Breast epithelium (tissue), 4 donors: ENCODE results near the gene TFAM. TPM values are rescaled to one million over a fixed set of nuclear protein-coding genes. Genes with fewer than 3 reads are reported as not detected.
A peak's percentile ranks its signal among the peaks of the same experiment; 100 is the strongest.

Source experiments
- DNase-seq, 2 donors: peaks; one replicate each; pipeline ENCODE4 v3.0.0-alpha.2; 2019; ENCODE audit warnings: low spot score in 2 of 2
- H3K27ac ChIP-seq, 2 donors: fragments of 200-600 bp; sonication (generic) in 1 of 2; one replicate each; pipeline ENCODE4 v1.5.1; 2016 to 2019; ENCODE audit warnings: mild to moderate bottlenecking in 1 of 2
- H3K27me3 ChIP-seq, 2 donors: fragments of 200-600 bp; sonication (generic) in 1 of 2; one replicate each; pipeline versions ENCODE4 v1.5.1 to v1.6.0; 2017 to 2019; ENCODE audit warnings: control low read depth in 1 of 2, mild to moderate bottlenecking in 1 of 2
- H3K36me3 ChIP-seq: fragments of 200-600 bp; one replicate; pipeline ENCODE4 v1.5.1; 2019
- H3K4me1 ChIP-seq, 2 donors: fragments of 200-600 bp; sonication (generic); one replicate each; pipeline ENCODE4 v1.5.1; 2016 to 2019; ENCODE audit warnings: control low read depth in 1 of 2
- H3K4me3 ChIP-seq, 3 donors: fragments of 200-600 bp; sonication (generic); 1 replicate in 2 of 3; 2 replicates in 1 of 3; pipeline ENCODE4 v1.5.1; 2016 to 2019; ENCODE audit warnings: mild to moderate bottlenecking in 3 of 3, moderate library complexity in 2 of 3
- H3K9me3 ChIP-seq, 2 donors: fragments of 200-600 bp; sonication (generic) in 1 of 2; one replicate each; pipeline ENCODE4 v1.5.1; 2016 to 2019; ENCODE audit warnings: control low read depth in 1 of 2
- CTCF ChIP-seq, 3 donors: fragments of 450-650 bp; IDR thresholded peaks; one replicate each; pipeline ENCODE4 v1.5.1; 2016 to 2017; ENCODE audit warnings: antibody characterized with exemption in 3 of 3, mild to moderate bottlenecking in 3 of 3, moderate library complexity in 3 of 3
- POLR2A ChIP-seq: fragments of 450-650 bp; IDR thresholded peaks from one replicate; pipeline ENCODE4 v1.6.1; 2016; ENCODE audit warnings: antibody characterized with exemption, mild to moderate bottlenecking, moderate library complexity
- POLR2AphosphoS5 ChIP-seq, 3 donors: sonication (generic); formaldehyde crosslinking; IDR thresholded peaks; one replicate each; pipeline ENCODE4 v1.6.1; 2017; ENCODE audit warnings: antibody characterized with exemption in 3 of 3
- intact Hi-C: fragments of 100-400 bp; cut with DNase I; formaldehyde crosslinking; loops from one replicate; pipeline ENCODE4 v1.15.1; 2023; ENCODE audit warnings: low total_unique reads
- total RNA-seq, 3 donors: library from RNA; depleted of rRNA; stranded (reverse); fragments of >200 nt; gene quantifications; one replicate each; pipeline ENCODE4 v1.1.0, GENCODE V29; 2016

The TFAM gene
- total RNA-seq, 3 donors from 2014 or later: 15.8 to 30.1 (median 22.3) TPM

DNA sequence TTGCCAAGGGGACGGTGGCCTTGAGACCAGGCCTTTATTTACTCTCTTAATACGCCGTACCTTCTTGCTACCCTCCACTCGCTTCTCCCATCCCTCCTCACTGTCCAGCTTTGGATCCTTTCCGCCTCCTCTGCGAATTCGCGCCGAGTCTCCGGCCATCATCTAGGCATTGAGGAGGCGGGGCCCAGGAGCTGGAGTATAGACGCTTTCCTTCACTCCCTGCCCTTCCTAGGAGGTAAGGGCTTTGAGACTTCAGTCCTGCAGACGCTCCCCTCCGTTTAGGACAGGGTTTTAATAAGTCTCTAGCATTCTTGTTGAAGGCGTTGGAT, 538 bp downstream of the TFAM start:
- H3K4me1 ChIP-seq: peaks cover 0 to 19% of the 10 kb centered on the region in 2 donors
- H3K27ac ChIP-seq: peak overlapping the region; percentile 90 to 93
- intact Hi-C loops: no loop called here
- H3K9me3 ChIP-seq: no peaks in the 10 kb centered on the region
- DNase-seq: peak in 1 of 2 donors; percentile 18
- peaks cover 14% of the 10 kb centered on the region for H3K36me3 ChIP-seq
- H3K4me3 ChIP-seq: peak overlapping the region; percentile 80 to 87 (median 81)
- H3K27me3 ChIP-seq: no peaks in the 10 kb centered on the region
- no peak for TF ChIP-seq CTCF (IDR thresholded peaks at IDR 0.05)
- TF ChIP-seq POLR2AphosphoS5 (IDR thresholded peaks at IDR 0.05): no peak
- no peak for TF ChIP-seq POLR2A

GRCh38 chr10:58389024-58389423, 3.8 kb downstream of the TFAM start:
- intact Hi-C loops: no loop called here
- no peak for DNase-seq
- H3K36me3 ChIP-seq: peaks cover 14% of the 10 kb centered on the region
- no peak overlapping the region for H3K4me3 ChIP-seq
- TF ChIP-seq POLR2A: no peak
- TF ChIP-seq POLR2AphosphoS5 (IDR thresholded peaks at IDR 0.05): no peak
- TF ChIP-seq CTCF (IDR thresholded peaks at IDR 0.05): no peak
- no peak overlapping the region for H3K27ac ChIP-seq
- peaks cover 0 to 19% of the 10 kb centered on the region in 2 donors for H3K4me1 ChIP-seq
- H3K27me3 ChIP-seq: no peaks in the 10 kb centered on the region
- no peaks in the 10 kb centered on the region for H3K9me3 ChIP-seq

DNA sequence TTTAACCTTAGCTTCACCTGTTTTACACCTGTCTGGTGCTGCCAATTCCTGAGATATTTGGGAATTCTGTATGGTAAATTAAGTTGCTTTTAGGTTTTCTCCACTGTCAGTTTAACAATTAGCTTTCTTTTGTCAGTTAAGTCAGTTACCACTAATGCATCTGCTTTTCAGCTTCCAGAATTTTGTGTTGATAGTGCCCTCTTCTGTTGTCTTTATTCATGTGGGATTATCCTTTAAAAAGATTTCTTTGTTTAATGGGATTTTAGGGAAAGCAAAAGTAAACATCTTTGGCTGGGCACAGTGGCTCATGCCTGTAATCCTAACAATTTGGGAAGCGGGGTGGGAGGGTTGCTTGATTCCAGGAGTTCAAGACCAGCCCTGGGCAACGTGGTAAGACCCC, 8.1 kb downstream of the TFAM start:
- peaks cover 0 to 8% of the 10 kb centered on the region in 2 donors for H3K4me1 ChIP-seq
- intact Hi-C loops: no loop called here
- H3K27me3 ChIP-seq: no peaks in the 10 kb centered on the region
- no peak for DNase-seq
- no peak overlapping the region for H3K27ac ChIP-seq
- no peak for TF ChIP-seq POLR2A
- TF ChIP-seq CTCF (IDR thresholded peaks at IDR 0.05): no peak
- no peak for TF ChIP-seq POLR2AphosphoS5 (IDR thresholded peaks at IDR 0.05)
- no peak overlapping the region for H3K4me3 ChIP-seq
- peaks cover 22% of the 10 kb centered on the region for H3K36me3 ChIP-seq
- no peaks in the 10 kb centered on the region for H3K9me3 ChIP-seq

DNA sequence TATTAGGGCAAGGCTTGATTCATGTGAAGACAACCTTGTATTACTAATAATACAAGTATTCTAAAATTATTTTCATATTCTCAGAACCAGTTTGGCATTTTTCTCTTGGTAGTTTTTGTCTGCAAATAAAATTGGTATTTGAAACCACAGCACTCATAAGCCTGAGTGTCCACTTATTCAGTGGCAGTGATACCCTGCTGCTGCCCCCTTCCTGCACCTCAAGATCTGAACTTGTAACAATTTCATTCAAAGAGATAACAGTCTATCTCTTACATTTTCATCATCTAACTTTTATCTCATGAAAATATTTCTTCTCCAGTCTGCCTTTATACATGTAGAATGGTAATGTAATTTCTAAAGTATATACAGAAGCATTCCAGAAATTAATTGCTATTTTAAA, 9.3 kb downstream of the TFAM start:
- no peak for TF ChIP-seq CTCF (IDR thresholded peaks at IDR 0.05)
- TF ChIP-seq POLR2AphosphoS5 (IDR thresholded peaks at IDR 0.05): no peak
- TF ChIP-seq POLR2A: no peak
- Histone ChIP-seq H3K9me3 (no peaks in the 10 kb centered on the region), H3K4me1 (peaks cover 0 to 6% of the 10 kb centered on the region in 2 donors), H3K27me3 (no peaks in the 10 kb centered on the region), H3K27ac (no peak overlapping the region), H3K4me3 (no peak overlapping the region), H3K36me3 (peaks cover 12% of the 10 kb centered on the region)
- intact Hi-C loops: no loop called here
- no peak for DNase-seq

DNA sequence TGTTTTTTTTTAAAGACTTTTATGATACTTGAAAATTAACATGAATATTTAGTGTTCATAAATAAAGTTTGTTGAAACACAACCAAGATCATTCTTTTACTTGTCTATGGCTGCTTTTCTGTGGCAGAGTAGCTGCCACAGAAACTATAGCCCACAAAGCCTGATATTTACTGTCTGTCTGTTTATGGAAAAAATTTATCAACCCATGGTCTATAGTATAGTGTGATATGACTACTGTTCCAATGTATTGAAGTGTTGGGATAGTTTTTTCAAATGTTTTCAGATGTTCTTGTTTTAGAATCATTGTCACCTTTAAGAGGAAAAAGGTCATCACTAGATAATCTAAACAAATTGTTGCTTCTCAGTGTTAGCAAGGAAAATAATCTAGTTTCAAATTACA, 10.8 kb downstream of the TFAM start:
- no peak for DNase-seq
- TF ChIP-seq CTCF (IDR thresholded peaks at IDR 0.05) (no peak), POLR2AphosphoS5 (IDR thresholded peaks at IDR 0.05) (no peak), POLR2A (no peak)
- Histone ChIP-seq H3K4me3 (no peak overlapping the region), H3K27ac (no peak overlapping the region), H3K4me1 (no peaks in the 10 kb centered on the region), H3K27me3 (no peaks in the 10 kb centered on the region), H3K36me3 (peaks cover 8% of the 10 kb centered on the region), H3K9me3 (no peaks in the 10 kb centered on the region)
- intact Hi-C loops: no loop called here
